ENCODE data around the gene KIAA1549.
A peak's percentile ranks its signal among the peaks of the same experiment; 100 is the strongest.

KIAA1549 gene

GRCh38 chr7:138924501-138925225, 56.5 kb downstream of the KIAA1549 start:
- H3K79me2 ChIP-seq (ENCODE audit: insufficient read depth, low read depth) = no peaks in the 10 kb centered on the region
- H3K9ac ChIP-seq = no peak overlapping the region
- peak overlapping the region; percentile 91; the same call in 1 of the 2 replicates for H3K27ac ChIP-seq
- H3K36me3 ChIP-seq (ENCODE audit: insufficient read depth) = no peaks in the 10 kb centered on the region
- H3K4me1 ChIP-seq (ENCODE audit: low read depth, poor library complexity, severe bottlenecking) = peaks cover 53% of the 10 kb centered on the region
- H2AFZ ChIP-seq (ENCODE audit: low read depth) = no peak overlapping the region
- no peak for TF ChIP-seq CTCF (conservative IDR thresholded peaks at IDR 0.05; ENCODE audit: low read depth, low read length)
- no peaks in the 10 kb centered on the region for H4K20me1 ChIP-seq (ENCODE audit: insufficient read depth)
- peak overlapping the region; percentile 35; the same call in 1 of the 2 replicates for H3K4me2 ChIP-seq
- H3K27me3 ChIP-seq (ENCODE audit: insufficient read depth, low read depth) = no peaks in the 10 kb centered on the region
- no peak overlapping the region for H3K4me3 ChIP-seq (IDR thresholded peaks at IDR 0.05; ENCODE audit: insufficient read depth, low read depth, low read length)

- H3K4me1 ChIP-seq (ENCODE audit: low read depth, poor library complexity, severe bottlenecking) = peaks cover 28% of the 10 kb centered on the region
- H3K36me3 ChIP-seq (ENCODE audit: insufficient read depth) = no peaks in the 10 kb centered on the region
- no peak for TF ChIP-seq CTCF (conservative IDR thresholded peaks at IDR 0.05; ENCODE audit: low read depth, low read length)
- H4K20me1 ChIP-seq (ENCODE audit: insufficient read depth) = no peaks in the 10 kb centered on the region
- no peak overlapping the region for H3K4me3 ChIP-seq (IDR thresholded peaks at IDR 0.05; ENCODE audit: insufficient read depth, low read depth, low read length)
- H3K4me2 ChIP-seq = no peak overlapping the region
- H3K27me3 ChIP-seq (ENCODE audit: insufficient read depth, low read depth) = no peaks in the 10 kb centered on the region
- no peak overlapping the region for H3K27ac ChIP-seq
- no peak overlapping the region for H3K9ac ChIP-seq
- no peak overlapping the region for H2AFZ ChIP-seq (ENCODE audit: low read depth)
- H3K79me2 ChIP-seq (ENCODE audit: insufficient read depth, low read depth) = no peaks in the 10 kb centered on the region
These were observed 59.9 kb downstream of the KIAA1549 start for GRCh38 chr7:138921277-138921676.

DNA sequence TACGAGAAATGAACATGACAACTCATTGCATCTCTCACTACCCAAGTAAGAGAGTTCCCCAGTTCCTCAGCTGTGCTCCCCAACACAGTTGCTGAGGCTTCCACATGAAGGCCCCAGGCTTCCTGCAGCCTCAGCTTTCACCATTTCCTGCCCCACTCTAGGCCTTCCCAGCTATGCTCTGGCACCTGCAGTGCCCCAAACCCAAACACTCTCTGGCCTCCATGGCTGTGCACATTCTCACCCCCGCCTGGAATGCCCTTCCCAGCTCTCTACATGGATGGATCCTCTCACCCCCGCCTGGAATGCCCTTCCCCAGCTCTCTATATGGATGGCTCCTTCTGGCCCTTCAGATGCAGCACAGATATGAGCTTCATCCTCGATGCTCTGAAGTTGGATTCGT, 61.3 kb downstream of the KIAA1549 start:
- Histone ChIP-seq H3K27ac (no peak overlapping the region), H3K27me3 (ENCODE audit: insufficient read depth, low read depth) (no peaks in the 10 kb centered on the region), H3K4me2 (no peak overlapping the region), H3K79me2 (ENCODE audit: insufficient read depth, low read depth) (no peaks in the 10 kb centered on the region), H3K4me1 (ENCODE audit: low read depth, poor library complexity, severe bottlenecking) (peaks cover 14% of the 10 kb centered on the region), H2AFZ (ENCODE audit: low read depth) (no peak overlapping the region), H3K4me3 (IDR thresholded peaks at IDR 0.05; ENCODE audit: insufficient read depth, low read depth, low read length) (no peak overlapping the region), H4K20me1 (ENCODE audit: insufficient read depth) (no peaks in the 10 kb centered on the region), H3K9ac (no peak overlapping the region), H3K36me3 (ENCODE audit: insufficient read depth) (no peaks in the 10 kb centered on the region)
- TF ChIP-seq CTCF (conservative IDR thresholded peaks at IDR 0.05; ENCODE audit: low read depth, low read length) = no peak

GRCh38 chr7:138919216-138919615, 62.0 kb downstream of the KIAA1549 start:
- no peaks in the 10 kb centered on the region for H3K27me3 ChIP-seq (ENCODE audit: insufficient read depth, low read depth)
- no peak overlapping the region for H3K4me3 ChIP-seq (IDR thresholded peaks at IDR 0.05; ENCODE audit: insufficient read depth, low read depth, low read length)
- H3K27ac ChIP-seq = no peak overlapping the region
- H2AFZ ChIP-seq (ENCODE audit: low read depth) = no peak overlapping the region
- no peaks in the 10 kb centered on the region for H4K20me1 ChIP-seq (ENCODE audit: insufficient read depth)
- H3K4me2 ChIP-seq = no peak overlapping the region
- no peaks in the 10 kb centered on the region for H3K36me3 ChIP-seq (ENCODE audit: insufficient read depth)
- TF ChIP-seq CTCF (conservative IDR thresholded peaks at IDR 0.05; ENCODE audit: low read depth, low read length) = no peak
- no peaks in the 10 kb centered on the region for H3K79me2 ChIP-seq (ENCODE audit: insufficient read depth, low read depth)
- H3K9ac ChIP-seq = no peak overlapping the region
- peaks cover 9% of the 10 kb centered on the region for H3K4me1 ChIP-seq (ENCODE audit: low read depth, poor library complexity, severe bottlenecking)

All from KMS-11 (cell line).